Measurements from ENCODE around the gene CRYBG2. TPM values are rescaled to one million over a fixed set of nuclear protein-coding genes. Genes with fewer than 3 reads are reported as not detected.
A peak's percentile ranks its signal among the peaks of the same experiment; 100 is the strongest.

CRYBG2 gene
- total RNA-seq, 1 donor from 2014 or later = 3.0 TPM

DNA sequence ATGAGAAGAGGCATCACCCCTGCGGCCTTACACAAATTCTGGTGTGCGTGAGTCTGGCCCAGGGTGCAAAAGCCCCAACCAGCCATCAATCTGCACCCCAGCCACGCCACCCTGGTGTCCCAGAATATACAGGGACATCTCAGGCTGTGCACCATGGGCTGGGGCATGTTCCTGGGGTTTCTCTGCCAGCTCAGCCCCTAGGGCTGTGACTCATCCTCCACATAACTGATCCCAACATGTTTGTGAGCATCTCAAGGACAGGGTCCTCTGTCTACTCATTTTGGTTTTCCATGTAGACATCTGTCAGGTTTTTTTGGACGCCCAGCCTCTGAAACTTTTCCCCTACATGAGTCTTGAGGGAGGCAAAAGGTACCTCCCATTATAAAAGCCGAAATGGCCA, 18.1 kb upstream of the CRYBG2 start:
- H3K9ac ChIP-seq = no peak overlapping the region
- Mint-ChIP-seq H3K4me1 (peaks cover 11% of the 10 kb centered on the region), H3K27me3 (ENCODE audit: insufficient read depth, low read depth) (peaks cover 9% of the 10 kb centered on the region), H3K36me3 (no peaks in the 10 kb centered on the region), H3K27ac (no peak overlapping the region), H3K9me3 (peaks cover 5% of the 10 kb centered on the region), H3K4me3 (no peak overlapping the region)
- H3F3A ChIP-seq (ENCODE audit: low read depth) = no peaks in the 10 kb centered on the region
- no peak overlapping the region for H3K27ac ChIP-seq
- no peak overlapping the region for H2AFZ ChIP-seq (replicated peaks)
- no peak overlapping the region for H3K4me2 ChIP-seq
- H3K36me3 ChIP-seq = no peaks in the 10 kb centered on the region
- H3K9me3 ChIP-seq (ENCODE audit: low read depth) = no peaks in the 10 kb centered on the region
- no peaks in the 10 kb centered on the region for H3K27me3 ChIP-seq
- no peaks in the 10 kb centered on the region for H4K20me1 ChIP-seq (ENCODE audit: low read depth)
- H3K79me2 ChIP-seq (ENCODE audit: low read depth) = no peaks in the 10 kb centered on the region
- no peak for TF ChIP-seq EZH2phosphoT487 (IDR thresholded peaks at IDR 0.05)
- TF ChIP-seq CTCF (IDR thresholded peaks at IDR 0.05) = no peak
- TF ChIP-seq EZH2 (IDR thresholded peaks at IDR 0.05) = no peak
- DNase-seq (ENCODE audit: low spot score) = no peak
- H3K4me1 ChIP-seq = no peaks in the 10 kb centered on the region
- no peak overlapping the region for H3K4me3 ChIP-seq

DNA sequence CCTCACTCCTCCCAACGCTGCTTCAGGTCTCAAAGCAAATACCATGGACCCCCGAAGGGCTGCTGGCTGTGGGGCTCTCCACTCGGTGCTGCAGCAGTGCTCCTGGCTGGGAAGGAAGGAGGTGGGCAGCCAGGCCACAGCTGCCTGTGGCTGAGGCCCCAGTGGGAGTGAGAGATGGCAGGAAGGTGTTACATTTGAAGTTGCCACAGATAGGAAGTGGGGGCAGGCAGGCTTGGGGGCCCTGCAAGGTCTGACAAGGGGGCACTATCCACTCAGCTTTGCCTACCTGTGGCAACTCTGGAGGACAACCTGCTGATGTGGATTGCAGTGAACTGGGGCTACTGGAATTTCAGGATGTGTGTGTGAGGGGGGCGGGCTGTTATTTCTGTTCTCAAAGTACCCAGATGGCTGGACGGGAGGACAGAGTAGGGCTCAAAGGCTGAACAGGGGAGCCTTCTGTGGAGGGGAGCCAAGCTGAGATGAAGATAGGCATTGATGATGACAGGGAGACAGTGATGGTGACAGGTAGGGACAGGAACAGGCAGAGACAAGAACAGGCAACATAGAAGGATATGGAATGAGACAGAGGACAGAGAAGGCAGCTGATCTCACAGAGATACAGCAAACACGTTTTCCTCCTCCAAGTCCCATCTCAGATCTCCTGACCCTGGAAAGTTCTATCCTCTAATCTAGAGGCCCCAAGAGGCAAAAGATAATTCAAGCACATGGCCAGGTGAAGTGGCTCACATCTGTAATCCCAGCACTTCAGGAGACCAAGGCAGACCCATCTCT, 16.9 kb upstream of the CRYBG2 start:
- Histone ChIP-seq H3K27me3 (peaks cover 2% of the 10 kb centered on the region), H3K27ac (no peak overlapping the region), H3K4me2 (no peak overlapping the region), H3K36me3 (no peaks in the 10 kb centered on the region), H3K9me3 (ENCODE audit: low read depth) (no peaks in the 10 kb centered on the region), H3K4me1 (no peaks in the 10 kb centered on the region), H3K79me2 (ENCODE audit: low read depth) (no peaks in the 10 kb centered on the region), H3K9ac (no peak overlapping the region), H3F3A (ENCODE audit: low read depth) (no peaks in the 10 kb centered on the region), H3K4me3 (no peak overlapping the region), H2AFZ (replicated peaks) (no peak overlapping the region), H4K20me1 (ENCODE audit: low read depth) (no peaks in the 10 kb centered on the region)
- peaks cover 5% of the 10 kb centered on the region for H3K9me3 Mint-ChIP-seq
- TF ChIP-seq CTCF (IDR thresholded peaks at IDR 0.05) = no peak
- no peak for TF ChIP-seq EZH2phosphoT487 (IDR thresholded peaks at IDR 0.05)
- TF ChIP-seq EZH2 (IDR thresholded peaks at IDR 0.05) = no peak
- no peak for DNase-seq (ENCODE audit: low spot score)
- peak overlapping the region; percentile 83 for H3K27ac Mint-ChIP-seq
- peaks cover 13% of the 10 kb centered on the region for H3K4me1 Mint-ChIP-seq
- peak overlapping the region; percentile 64 for H3K4me3 Mint-ChIP-seq
- H3K36me3 Mint-ChIP-seq = no peaks in the 10 kb centered on the region
- H3K27me3 Mint-ChIP-seq (ENCODE audit: insufficient read depth, low read depth) = peaks cover 6% of the 10 kb centered on the region

- H3F3A ChIP-seq (ENCODE audit: low read depth) = no peaks in the 10 kb centered on the region
- H3K9me3 ChIP-seq (ENCODE audit: low read depth) = no peaks in the 10 kb centered on the region
- Mint-ChIP-seq H3K27me3 (ENCODE audit: insufficient read depth, low read depth) (peaks cover 12% of the 10 kb centered on the region), H3K27ac (no peak overlapping the region), H3K9me3 (peaks cover 5% of the 10 kb centered on the region), H3K4me3 (no peak overlapping the region), H3K4me1 (peaks cover 10% of the 10 kb centered on the region), H3K36me3 (no peaks in the 10 kb centered on the region)
- no peak for DNase-seq (ENCODE audit: low spot score)
- H3K79me2 ChIP-seq (ENCODE audit: low read depth) = no peaks in the 10 kb centered on the region
- H4K20me1 ChIP-seq (ENCODE audit: low read depth) = no peaks in the 10 kb centered on the region
- H3K9ac ChIP-seq = no peak overlapping the region
- peaks cover 23% of the 10 kb centered on the region for H3K27me3 ChIP-seq
- no peak overlapping the region for H3K4me3 ChIP-seq
- H3K27ac ChIP-seq = no peak overlapping the region
- H3K4me2 ChIP-seq = no peak overlapping the region
- TF ChIP-seq EZH2phosphoT487 (IDR thresholded peaks at IDR 0.05) (no peak), CTCF (IDR thresholded peaks at IDR 0.05) (no peak), EZH2 (IDR thresholded peaks at IDR 0.05) (no peak)
- H2AFZ ChIP-seq (replicated peaks) = no peak overlapping the region
- H3K4me1 ChIP-seq = no peaks in the 10 kb centered on the region
- H3K36me3 ChIP-seq = no peaks in the 10 kb centered on the region
Measured at GRCh38 chr1:26368486-26368885, 14.6 kb upstream of the CRYBG2 start.

Measured in neural progenitor cell (in vitro differentiated cells).